Upper lobe of left lung (tissue), 6 donors: Measurements from ENCODE around the gene KRT1. TPM values are rescaled to one million over a fixed set of nuclear protein-coding genes. Genes with fewer than 3 reads are reported as not detected.
A peak's percentile ranks its signal among the peaks of the same experiment; 100 is the strongest.

Experiments used
- ATAC-seq, 2 donors: fragments of 200-7000 bp; cut with Tn5 transposase; one replicate each; pipeline ENCODE4 v1.9.1; 2022; ENCODE audit warnings: mild to moderate bottlenecking in 2 of 2, moderate library complexity in 2 of 2; ENCODE audit not compliant: low FRiP score in 2 of 2
- DNase-seq, 2 donors: peaks; one replicate each; pipeline ENCODE4 v3.0.0-alpha.2; 2019 to 2020
- H3K27ac ChIP-seq, 4 donors: fragments of 200-600 bp; sonication (generic); one replicate each; pipeline ENCODE4 v1.5.1; 2016 to 2019
- H3K27me3 ChIP-seq, 4 donors: fragments of 200-600 bp; sonication (generic); one replicate each; pipeline ENCODE4 v1.5.1; 2017 to 2019
- H3K36me3 ChIP-seq, 4 donors: fragments of 200-600 bp; sonication (generic); one replicate each; pipeline ENCODE4 v1.5.1; 2016 to 2019
- H3K4me1 ChIP-seq, 4 donors: fragments of 200-600 bp; sonication (generic); one replicate each; pipeline ENCODE4 v1.5.1; 2018 to 2019
- H3K4me3 ChIP-seq, 4 donors: fragments of 200-600 bp; sonication (generic); one replicate each; pipeline ENCODE4 v1.5.1; 2017 to 2019; ENCODE audit warnings: mild to moderate bottlenecking in 2 of 4, moderate library complexity in 1 of 4
- H3K9me3 ChIP-seq, 4 donors: fragments of 200-600 bp; sonication (generic); one replicate each; pipeline ENCODE4 v1.5.1; 2018 to 2019
- CTCF ChIP-seq, 6 experiments: fragments of 450-650 bp in 4 of 6; fragments of 200-600 bp in 2 of 6; sonication (generic) in 2 of 6; IDR thresholded peaks; one replicate each; pipeline ENCODE4 v1.5.1; 2016 to 2019; ENCODE audit warnings: antibody characterized with exemption in 6 of 6
- EP300 ChIP-seq, 4 donors: sonication (generic); formaldehyde crosslinking; IDR thresholded peaks; one replicate each; pipeline ENCODE4 v1.5.1; 2017; ENCODE audit warnings: antibody characterized with exemption in 4 of 4, control low read depth in 2 of 4
- POLR2A ChIP-seq, 4 donors: fragments of 450-650 bp; IDR thresholded peaks; one replicate each; pipeline ENCODE4 v1.5.1; 2016 to 2017; ENCODE audit warnings: antibody characterized with exemption in 4 of 4, mild to moderate bottlenecking in 2 of 4
- POLR2AphosphoS5 ChIP-seq, 2 donors: sonication (generic); formaldehyde crosslinking; IDR thresholded peaks; one replicate each; pipeline ENCODE4 v1.5.1; 2017; ENCODE audit warnings: antibody characterized with exemption in 2 of 2
- WGBS, 2 donors: methylation state at CpG; one replicate each; pipeline ENCODE4 v1.1.5; 2017 to 2018; 5-methylcytosine and 5-hydroxymethylcytosine counted together
- total RNA-seq, 6 donors: library from RNA; depleted of rRNA in 4 of 6; stranded (reverse); fragments of >200 nt in 4 of 6; gene quantifications; one replicate each; pipeline versions ENCODE4 v1.1.0 to v1.2.1, GENCODE V29; 2016 to 2021
- donor health status: DM: no; HTN: no; CAD: no; lungs with moderate emphysema.
- donor health status: DM: no; HTN: yes; CAD: no; lungs with severe emphysema.

The KRT1 gene
- total RNA-seq, 6 donors from 2014 or later: 0.37 to 2.4 TPM; not detected in 4

GRCh38 chr12:52701281-52701680 lies 21.1 kb upstream of the KRT1 start:
- WGBS, 2 donors: 82 to 84% methylated on average over 11 to 12 of the region's 12 CpGs
- Histone ChIP-seq H3K36me3 (no peaks in the 10 kb centered on the region), H3K27ac (no peak overlapping the region), H3K4me1 (no peaks in the 10 kb centered on the region), H3K27me3 (no peaks in the 10 kb centered on the region), H3K9me3 (no peaks in the 10 kb centered on the region), H3K4me3 (no peak overlapping the region)
- ATAC-seq (no peak), DNase-seq (no peak)
- no peak for TF ChIP-seq EP300 (IDR thresholded peaks at IDR 0.05)
- no peak for TF ChIP-seq CTCF (IDR thresholded peaks at IDR 0.05)
- no peak for TF ChIP-seq POLR2A (IDR thresholded peaks at IDR 0.05)
- TF ChIP-seq POLR2AphosphoS5 (IDR thresholded peaks at IDR 0.05): no peak

GRCh38 chr12:52699960-52700359 lies 19.8 kb upstream of the KRT1 start:
- H3K27me3 ChIP-seq: no peaks in the 10 kb centered on the region
- ATAC-seq: no peak

GRCh38 chr12:52699373-52699772 lies 19.2 kb upstream of the KRT1 start:
- Histone ChIP-seq H3K27ac (no peak overlapping the region), H3K27me3 (no peaks in the 10 kb centered on the region), H3K36me3 (no peaks in the 10 kb centered on the region), H3K4me1 (no peaks in the 10 kb centered on the region), H3K4me3 (no peak overlapping the region), H3K9me3 (no peaks in the 10 kb centered on the region)
- DNase-seq: no peak
- ATAC-seq: no peak
- 79 to 100% methylated on average over 1 to 2 of the region's 2 CpGs for WGBS, 2 donors
- TF ChIP-seq POLR2A (IDR thresholded peaks at IDR 0.05) (no peak), EP300 (IDR thresholded peaks at IDR 0.05) (no peak), CTCF (IDR thresholded peaks at IDR 0.05) (no peak), POLR2AphosphoS5 (IDR thresholded peaks at IDR 0.05) (no peak)

More at GRCh38 chr12:52699960-52700359, 19.8 kb upstream of the KRT1 start:
- H3K4me3 ChIP-seq: no peak overlapping the region
- H3K27ac ChIP-seq: no peak overlapping the region
- 67 to 69% methylated on average over 2 of the region's 2 CpGs for WGBS, 2 donors
- no peak for TF ChIP-seq POLR2A (IDR thresholded peaks at IDR 0.05)
- TF ChIP-seq POLR2AphosphoS5 (IDR thresholded peaks at IDR 0.05): no peak
- TF ChIP-seq CTCF (IDR thresholded peaks at IDR 0.05): no peak
- no peak for TF ChIP-seq EP300 (IDR thresholded peaks at IDR 0.05)
- H3K4me1 ChIP-seq: no peaks in the 10 kb centered on the region
- DNase-seq: no peak
- H3K9me3 ChIP-seq: no peaks in the 10 kb centered on the region
- no peaks in the 10 kb centered on the region for H3K36me3 ChIP-seq

- Histone ChIP-seq H3K36me3 (no peaks in the 10 kb centered on the region), H3K9me3 (no peaks in the 10 kb centered on the region), H3K4me1 (no peaks in the 10 kb centered on the region), H3K27me3 (no peaks in the 10 kb centered on the region), H3K4me3 (no peak overlapping the region), H3K27ac (no peak overlapping the region)
- WGBS, 2 donors: 46 to 50% methylated on average over 6 to 11 of the region's 11 CpGs
- ATAC-seq: no peak
- TF ChIP-seq POLR2A (IDR thresholded peaks at IDR 0.05): no peak
- TF ChIP-seq EP300 (IDR thresholded peaks at IDR 0.05): no peak
- TF ChIP-seq CTCF (IDR thresholded peaks at IDR 0.05): no peak
- no peak for TF ChIP-seq POLR2AphosphoS5 (IDR thresholded peaks at IDR 0.05)
- DNase-seq: peak in 1 of 2 donors; percentile 24
These were observed 18.6 kb upstream of the KRT1 start for GRCh38 chr12:52698651-52699340.

- H3K4me3 ChIP-seq: no peak overlapping the region
- H3K9me3 ChIP-seq: no peaks in the 10 kb centered on the region
- WGBS, 2 donors: 51 to 61% methylated on average over 2 of the region's 2 CpGs
- DNase-seq (no peak), ATAC-seq (no peak)
- no peaks in the 10 kb centered on the region for H3K4me1 ChIP-seq
- H3K36me3 ChIP-seq: no peaks in the 10 kb centered on the region
- TF ChIP-seq POLR2AphosphoS5 (IDR thresholded peaks at IDR 0.05) (no peak), POLR2A (IDR thresholded peaks at IDR 0.05) (no peak), CTCF (IDR thresholded peaks at IDR 0.05) (no peak), EP300 (IDR thresholded peaks at IDR 0.05) (no peak)
- H3K27me3 ChIP-seq: no peaks in the 10 kb centered on the region
- H3K27ac ChIP-seq: no peak overlapping the region
These were observed 16.9 kb upstream of the KRT1 start for GRCh38 chr12:52697058-52697582.
